ENCODE measurements around the gene TPRG1L.
A peak's percentile ranks its signal among the peaks of the same experiment; 100 is the strongest.

The TPRG1L gene

GRCh38 chr1:3661631-3662030 is 36.8 kb downstream of the TPRG1L start:
- POLR2A ChIA-PET = interaction anchor here (0.6 kb wide), 1 partner anchor 194 kb away, joined by 3 read pairs; no protein-coding TSS in a partner anchor
- Histone ChIP-seq H3K36me3 (ENCODE audit: control insufficient read depth in 2 of 2, insufficient read depth in 1 of 2, low read length in 2 of 2) (no peaks in the 10 kb centered on the region), H3K9me3 (ENCODE audit: control insufficient read depth, insufficient read depth, low read depth, low read length) (no peaks in the 10 kb centered on the region), H3K27ac (ENCODE audit: extremely low read depth, low read depth, low read length) (no peak overlapping the region), H3K4me3 (ENCODE audit: low read depth, low read length) (no peak overlapping the region), H3K4me1 (ENCODE audit: control insufficient read depth, insufficient read depth, low read length) (peaks cover 5% of the 10 kb centered on the region; the same call in 1 of the 2 replicates)
- TF ChIP-seq, protein P1, sequence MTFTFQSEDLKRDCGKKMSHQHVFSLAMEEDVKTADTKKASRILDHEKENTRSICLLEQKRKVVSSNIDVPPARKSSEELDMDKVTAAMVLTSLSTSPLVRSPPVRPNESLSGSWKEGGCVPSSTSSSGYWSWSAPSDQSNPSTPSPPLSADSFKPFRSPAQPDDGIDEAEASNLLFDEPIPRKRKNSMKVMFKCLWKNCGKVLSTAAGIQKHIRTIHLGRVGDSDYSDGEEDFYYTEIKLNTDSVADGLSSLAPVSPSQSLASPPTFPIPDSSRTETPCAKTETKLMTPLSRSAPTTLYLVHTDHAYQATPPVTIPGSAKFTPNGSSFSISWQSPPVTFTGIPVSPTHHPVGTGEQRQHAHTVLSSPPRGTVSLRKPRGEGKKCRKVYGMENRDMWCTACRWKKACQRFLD (tag by site-specific recombination; IDR thresholded peaks at IDR 0.05) = no peak
- no peak for TF ChIP-seq ZNF660 (tag by site-specific recombination; IDR thresholded peaks at IDR 0.05)
- TF ChIP-seq, protein P2, sequence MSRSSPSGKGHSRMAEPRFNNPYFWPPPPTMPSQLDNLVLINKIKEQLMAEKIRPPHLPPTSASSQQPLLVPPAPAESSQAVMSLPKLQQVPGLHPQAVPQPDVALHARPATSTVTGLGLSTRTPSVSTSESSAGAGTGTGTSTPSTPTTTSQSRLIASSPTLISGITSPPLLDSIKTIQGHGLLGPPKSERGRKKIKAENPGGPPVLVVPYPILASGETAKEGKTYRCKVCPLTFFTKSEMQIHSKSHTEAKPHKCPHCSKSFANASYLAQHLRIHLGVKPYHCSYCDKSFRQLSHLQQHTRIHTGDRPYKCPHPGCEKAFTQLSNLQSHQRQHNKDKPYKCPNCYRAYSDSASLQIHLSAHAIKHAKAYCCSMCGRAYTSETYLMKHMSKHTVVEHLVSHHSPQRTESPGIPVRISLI (tag by site-specific recombination; IDR thresholded peaks at IDR 0.05) = no peak
- TF ChIP-seq ZFHX2 (tag by site-specific recombination; conservative IDR thresholded peaks at IDR 0.05) = no peak
- no peak for TF ChIP-seq ZNF121 (tag by site-specific recombination; IDR thresholded peaks at IDR 0.05)
- CTCF ChIA-PET = no interaction called here

- no peak for TF ChIP-seq BCL11A (tag by site-specific recombination; IDR thresholded peaks at IDR 0.05; ENCODE audit: low read depth)
- peak; percentile 83 for TF ChIP-seq ZIC2 (tag by site-specific recombination; IDR thresholded peaks at IDR 0.05)
- TF ChIP-seq GLI4 (tag by site-specific recombination; IDR thresholded peaks at IDR 0.05) = no peak
- TF ChIP-seq ZNF561 (tag by site-specific recombination; IDR thresholded peaks at IDR 0.05; ENCODE audit: borderline replicate concordance) = no peak
- TF ChIP-seq GLIS2 (tag by site-specific recombination; IDR thresholded peaks at IDR 0.05) = no peak
- no peak for TF ChIP-seq ZNF555 (tag by site-specific recombination; conservative IDR thresholded peaks at IDR 0.05)
- TF ChIP-seq ZNF473 (tag by site-specific recombination; IDR thresholded peaks at IDR 0.05) = no peak
- TF ChIP-seq, protein P1 (tag by site-specific recombination; IDR thresholded peaks at IDR 0.05) = no peak
- 0 out of 2 replicates have a peak, but pooled peaks have one; percentile 9 for TF ChIP-seq GLIS1 (tag by site-specific recombination; IDR thresholded peaks at IDR 0.05)
- no peak for TF ChIP-seq HOXC10 (CRISPR knock-in tag; IDR thresholded peaks at IDR 0.05)
- TF ChIP-seq YY2 (tag by site-specific recombination; IDR thresholded peaks at IDR 0.05) = no peak
- no peak for TF ChIP-seq HOXA7 (CRISPR knock-in tag; IDR thresholded peaks at IDR 0.05; ENCODE audit: borderline replicate concordance)
- no peak overlapping the region for H3K27ac ChIP-seq (ENCODE audit: extremely low read depth, low read depth, low read length)
- peaks cover 5% of the 10 kb centered on the region; the same call in 1 of the 2 replicates for H3K4me1 ChIP-seq (ENCODE audit: control insufficient read depth, insufficient read depth, low read length)
- CTCF ChIA-PET = no interaction called here
- POLR2A ChIA-PET = interaction anchor here (0.6 kb wide), 1 partner anchor 193 kb away, joined by 3 read pairs; no protein-coding TSS in a partner anchor
- H3K9me3 ChIP-seq (ENCODE audit: control insufficient read depth, insufficient read depth, low read depth, low read length) = no peaks in the 10 kb centered on the region
- H3K36me3 ChIP-seq (ENCODE audit: control insufficient read depth in 2 of 2, insufficient read depth in 1 of 2, low read length in 2 of 2) = no peaks in the 10 kb centered on the region
- no peak overlapping the region for H3K4me3 ChIP-seq (ENCODE audit: low read depth, low read length)
Measured at GRCh38 chr1:3662080-3662671, 37.4 kb downstream of the TPRG1L start.

DNA sequence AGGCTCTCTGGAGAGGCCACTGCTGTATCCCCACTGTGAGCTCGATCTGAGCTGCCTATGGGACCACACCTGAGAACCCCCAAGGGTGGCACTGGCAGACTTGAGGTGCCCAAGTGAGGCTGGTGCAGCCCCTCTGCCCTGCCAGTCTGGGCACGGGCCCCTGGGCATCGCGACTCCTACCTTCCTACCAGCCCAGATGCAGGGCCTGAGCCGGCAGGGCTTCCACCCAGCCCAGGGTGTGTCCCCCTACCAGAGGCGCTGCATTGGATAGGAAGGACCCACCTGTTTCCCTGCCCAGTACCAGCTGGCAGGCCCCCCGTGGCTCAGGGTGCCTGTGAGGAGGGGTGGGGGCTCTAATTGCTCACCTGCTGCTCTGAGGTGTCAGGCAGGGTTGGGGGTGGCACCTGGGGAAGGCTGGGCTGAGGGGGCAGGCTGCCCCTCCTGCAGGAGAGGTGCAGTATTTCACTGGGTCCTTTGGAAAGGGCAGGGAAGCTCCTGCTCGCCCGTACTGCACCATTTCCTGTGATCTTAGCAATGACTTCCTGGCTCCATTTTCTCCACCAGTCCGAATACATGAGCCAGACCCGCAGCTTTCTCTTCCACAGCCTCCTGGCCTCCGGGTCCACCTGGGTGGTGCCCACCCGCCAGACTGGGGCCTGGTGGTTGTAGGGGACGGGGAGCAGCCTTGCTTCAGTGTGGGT is 39.3 kb downstream of the TPRG1L start:
- no peaks in the 10 kb centered on the region for H3K9me3 ChIP-seq (ENCODE audit: control insufficient read depth, insufficient read depth, low read depth, low read length)
- peaks cover 7% of the 10 kb centered on the region for H3K4me1 ChIP-seq (ENCODE audit: control insufficient read depth, insufficient read depth, low read length)
- no peaks in the 10 kb centered on the region for H3K36me3 ChIP-seq (ENCODE audit: control insufficient read depth in 2 of 2, insufficient read depth in 1 of 2, low read length in 2 of 2)
- ChIA-PET CTCF (interaction anchor here (0.7 kb wide), 2 partner anchors 183 to 242 kb away, joined by 3 to 4 read pairs; no protein-coding TSS in a partner anchor), POLR2A (no interaction called here)
- H3K27ac ChIP-seq (ENCODE audit: extremely low read depth, low read depth, low read length) = no peak overlapping the region
- H3K4me3 ChIP-seq (ENCODE audit: low read depth, low read length) = no peak overlapping the region
- TF ChIP-seq ZNF776 (tag by site-specific recombination; IDR thresholded peaks at IDR 0.05; ENCODE audit: borderline replicate concordance) (no peak), HIC1 (tag by site-specific recombination; IDR thresholded peaks at IDR 0.05) (peak; percentile 71), ZNF311 (tag by site-specific recombination; IDR thresholded peaks at IDR 0.05; ENCODE audit: borderline replicate concordance) (no peak), ZNF274 (IDR thresholded peaks at IDR 0.05; ENCODE audit: low read length) (no peak), ZNF274 (tag by site-specific recombination; IDR thresholded peaks at IDR 0.05; ENCODE audit: borderline replicate concordance) (no peak), ZNF140 (tag by site-specific recombination; IDR thresholded peaks at IDR 0.05) (no peak), GLIS1 (tag by site-specific recombination; IDR thresholded peaks at IDR 0.05) (0 out of 2 replicates have a peak, but pooled peaks have one; percentile 20), ZNF341 (tag by site-specific recombination; IDR thresholded peaks at IDR 0.05; ENCODE audit: low read depth) (no peak), SCRT2 (tag by site-specific recombination; IDR thresholded peaks at IDR 0.05) (peak; percentile 39; the same call in 1 of the 2 replicates), ZNF792 (tag by site-specific recombination; IDR thresholded peaks at IDR 0.05) (no peak), RBAK (tag by site-specific recombination; IDR thresholded peaks at IDR 0.05) (no peak), ZIC2 (tag by site-specific recombination; IDR thresholded peaks at IDR 0.05) (peak; percentile 35; the same call in 1 of the 2 replicates)
